GM18511 (cell line): Measurements from ENCODE around the gene OXCT2.
A peak's percentile ranks its signal among the peaks of the same experiment; 100 is the strongest.
"Not testable (repeated sequence)": the region's sequence is repeated elsewhere in the genome, so short reads cannot be mapped to it uniquely, and the experiment has no call there.

ENCODE experiments used
- ATAC-seq: cut with Tn5 transposase; IDR thresholded peaks from one replicate; pipeline ENCODE4 v1.9.1; 2021; ENCODE audit warnings: mild to moderate bottlenecking, moderate library complexity; ENCODE audit not compliant: unreplicated experiment

The OXCT2 gene

GRCh38 chr1:39771022-39771532, at the start of gene OXCT2:
OXCT2 (minus strand) TSS chr1:39771348; CDS start chr1:39771255, 93 bp downstream.
- ATAC-seq = not testable (repeated sequence)

- no peak for ATAC-seq
Observed at GRCh38 chr1:39819091-39819812, 48.1 kb upstream of the OXCT2 start.

GRCh38 chr1:39818482-39818881, 47.3 kb upstream of the OXCT2 start:
- ATAC-seq = no peak

GRCh38 chr1:39817091-39817932, 46.2 kb upstream of the OXCT2 start:
- ATAC-seq = peak; percentile 92

GRCh38 chr1:39816415-39817090, 45.4 kb upstream of the OXCT2 start:
- peak; percentile 54 for ATAC-seq

- no peak for ATAC-seq
Observed at GRCh38 chr1:39812913-39813312, 41.8 kb upstream of the OXCT2 start.

GRCh38 chr1:39808784-39809517, 37.8 kb upstream of the OXCT2 start:
- no peak for ATAC-seq

- no peak for ATAC-seq
Observed at GRCh38 chr1:39805385-39805784, 34.2 kb upstream of the OXCT2 start.

GRCh38 chr1:39802496-39803260, 31.5 kb upstream of the OXCT2 start:
- no peak for ATAC-seq

- no peak for ATAC-seq
Observed at GRCh38 chr1:39800471-39800835, 29.3 kb upstream of the OXCT2 start.

GRCh38 chr1:39799770-39800470, 28.8 kb upstream of the OXCT2 start:
- peak; percentile 67 for ATAC-seq

- peak; percentile 95 for ATAC-seq
Observed at GRCh38 chr1:39798859-39799769, 28.0 kb upstream of the OXCT2 start.

- ATAC-seq = no peak
Observed at GRCh38 chr1:39795651-39796050, 24.5 kb upstream of the OXCT2 start.

GRCh38 chr1:39791838-39792237, 20.7 kb upstream of the OXCT2 start:
- ATAC-seq = no peak

GRCh38 chr1:39789571-39790110, 18.5 kb upstream of the OXCT2 start:
- ATAC-seq = no peak

GRCh38 chr1:39788758-39789570, 17.8 kb upstream of the OXCT2 start, which contains the start of gene BMP8B:
BMP8B (minus strand) TSS chr1:39788865; CDS start chr1:39788485, 380 bp downstream.
- peak; percentile 72 for ATAC-seq

GRCh38 chr1:39788426-39788757, 17.2 kb upstream of the OXCT2 start:
- ATAC-seq = no peak
